HUDEP-2 (cell line): ENCODE measurements around the gene CNPY1.
"Not testable (repeated sequence)": the region's sequence is repeated elsewhere in the genome, so short reads cannot be mapped to it uniquely, and the experiment has no call there.

Experiments used
- DNase-seq, 76 experiments: peaks; one replicate each; lab custom pipeline; 2025; ENCODE audit not compliant: unreplicated experiment in 76 of 76; lab: John Stamatoyannopoulos, UW

Gene CNPY1

DNA sequence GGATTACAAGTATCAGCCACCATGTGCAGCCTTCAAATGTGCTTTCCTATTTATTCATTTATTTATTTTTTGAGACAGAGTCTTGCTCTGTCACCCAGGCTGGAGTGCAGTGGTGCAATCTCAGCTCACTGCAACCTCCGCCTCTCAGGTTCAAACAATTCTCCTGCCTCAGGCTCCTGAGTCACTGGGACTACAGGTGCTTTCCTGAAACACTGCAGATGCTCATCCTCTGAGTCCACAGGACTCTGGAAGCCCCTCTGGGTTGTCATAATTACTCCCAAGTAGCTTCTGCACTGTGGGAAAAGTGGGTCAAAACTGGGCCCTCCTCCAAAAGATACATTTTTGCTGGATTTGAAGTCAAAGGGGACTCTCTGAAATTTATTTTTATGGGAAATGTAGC, at the start of gene CNPY1:
CNPY1 (minus strand) TSS at position 111 of the 400 bp plus-strand sequence. CDS start 630 bp downstream, outside the sequence.
- not testable (repeated sequence) for DNase-seq

DNA sequence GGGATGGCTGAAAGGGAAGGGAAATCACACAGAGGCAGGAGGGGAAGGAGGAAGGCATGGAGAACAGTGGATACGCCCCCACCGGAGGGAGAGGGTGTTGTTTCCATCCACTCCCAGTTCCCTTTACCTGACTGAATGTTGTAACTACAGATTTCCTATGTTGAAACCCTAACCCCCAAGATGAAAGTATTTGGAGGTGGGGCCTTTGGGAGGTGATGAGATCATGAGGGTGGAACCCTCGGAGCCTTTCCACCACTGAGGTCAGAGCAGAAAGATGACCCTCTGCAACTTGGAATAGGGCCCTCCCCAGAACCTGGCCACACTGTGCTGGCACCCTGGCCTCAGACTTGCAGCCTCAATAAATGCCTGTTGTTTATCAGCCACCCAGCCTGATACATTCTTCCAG, 48.6 kb upstream of the CNPY1 start:
- DNase-seq, result no peak

DNA sequence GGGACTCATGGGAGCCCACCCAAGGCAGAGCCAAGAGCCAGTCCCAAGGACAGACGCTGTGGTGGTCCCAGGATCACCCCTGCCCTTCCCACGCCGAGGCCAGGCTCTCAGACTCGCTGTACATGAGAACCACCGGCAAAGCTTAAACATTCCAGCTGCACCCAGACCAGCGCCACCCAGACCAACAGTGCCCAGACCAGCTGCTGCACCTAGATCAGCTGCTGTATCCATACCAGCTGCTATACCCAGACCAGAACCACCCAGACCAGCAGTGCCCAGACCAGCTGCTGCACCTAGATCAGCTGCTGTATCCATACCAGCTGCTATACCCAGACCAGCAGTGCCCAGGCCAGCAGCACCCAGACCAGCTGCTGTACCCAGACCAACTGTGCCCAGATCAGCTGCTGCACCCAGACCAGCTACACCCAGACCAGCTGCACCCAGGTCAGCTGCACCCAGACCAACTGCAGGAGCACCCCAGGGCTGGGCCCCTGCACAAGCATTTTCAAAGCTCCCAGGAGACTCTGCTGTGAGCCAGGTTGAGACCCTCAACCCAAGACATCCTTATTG, 47.9 kb upstream of the CNPY1 start:
- no peak for DNase-seq

DNA sequence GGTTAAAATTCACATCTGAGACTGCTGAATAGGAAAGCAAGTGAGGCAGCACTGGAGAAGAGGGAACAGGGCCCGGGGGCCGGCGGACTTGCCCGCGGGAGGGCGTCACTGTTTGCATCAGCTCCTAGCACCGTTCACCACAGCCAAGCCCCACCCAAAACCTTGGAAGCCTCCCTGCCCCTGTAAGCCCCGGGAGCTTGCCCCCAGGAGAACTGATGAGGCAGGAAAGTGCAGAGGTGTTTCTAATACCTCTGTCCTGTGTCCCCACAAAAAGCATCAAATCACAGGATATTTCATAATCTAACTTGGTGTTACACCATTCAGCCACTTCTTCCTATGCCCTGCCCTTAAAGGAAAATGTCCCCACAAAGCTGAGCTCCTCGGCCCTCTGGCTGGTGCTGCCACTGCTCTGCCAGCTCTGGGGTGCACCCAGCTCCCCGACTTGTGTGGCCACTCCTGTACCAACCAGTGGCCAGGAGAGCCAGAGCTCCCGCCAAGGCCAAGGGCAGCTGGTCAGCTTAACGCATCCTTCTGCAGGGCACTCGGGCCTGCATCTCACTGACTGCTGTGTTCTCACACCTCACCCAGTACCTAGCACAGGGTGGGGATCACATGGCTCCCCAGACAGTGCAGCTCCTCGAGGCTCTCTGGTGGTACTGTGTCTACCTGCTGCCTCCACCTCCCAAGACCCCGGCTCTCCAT, 47.3 kb upstream of the CNPY1 start:
- no peak for DNase-seq

DNA sequence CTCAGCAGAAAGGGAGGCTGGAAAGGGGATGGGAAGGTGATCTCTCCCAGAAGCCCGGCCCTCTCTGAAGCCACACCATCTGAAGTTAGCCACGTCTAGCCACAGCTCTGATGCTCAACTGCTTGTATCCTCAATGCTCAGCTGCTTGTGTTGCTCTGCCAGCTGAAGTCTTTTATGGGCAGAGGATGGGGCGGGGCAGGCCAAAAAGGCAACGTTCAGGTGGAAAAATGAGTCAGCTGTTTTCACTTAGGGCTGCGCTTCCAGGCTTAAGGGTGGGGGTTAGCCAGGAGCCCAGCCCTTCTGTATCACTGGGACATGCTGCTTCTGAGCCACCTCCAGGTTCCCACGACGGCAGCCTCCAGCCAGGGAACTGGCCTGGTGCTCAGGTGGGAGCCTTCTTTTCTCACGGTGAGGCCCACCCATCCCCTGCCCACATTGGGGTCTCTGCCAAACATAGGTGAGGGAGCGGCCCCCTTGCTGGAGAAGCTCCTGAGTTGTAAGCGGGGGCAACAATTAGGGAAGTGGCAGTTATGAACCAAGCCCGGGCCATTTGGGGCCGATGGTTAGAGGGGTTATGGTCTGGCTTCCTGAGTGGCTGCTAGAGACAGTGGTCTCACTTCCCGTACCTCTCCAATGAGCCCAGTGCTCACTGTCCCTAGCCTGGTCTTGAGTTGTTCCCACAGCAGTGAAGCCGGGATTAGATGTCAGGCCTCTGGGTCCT, 44.9 kb upstream of the CNPY1 start:
- no peak for DNase-seq

DNA sequence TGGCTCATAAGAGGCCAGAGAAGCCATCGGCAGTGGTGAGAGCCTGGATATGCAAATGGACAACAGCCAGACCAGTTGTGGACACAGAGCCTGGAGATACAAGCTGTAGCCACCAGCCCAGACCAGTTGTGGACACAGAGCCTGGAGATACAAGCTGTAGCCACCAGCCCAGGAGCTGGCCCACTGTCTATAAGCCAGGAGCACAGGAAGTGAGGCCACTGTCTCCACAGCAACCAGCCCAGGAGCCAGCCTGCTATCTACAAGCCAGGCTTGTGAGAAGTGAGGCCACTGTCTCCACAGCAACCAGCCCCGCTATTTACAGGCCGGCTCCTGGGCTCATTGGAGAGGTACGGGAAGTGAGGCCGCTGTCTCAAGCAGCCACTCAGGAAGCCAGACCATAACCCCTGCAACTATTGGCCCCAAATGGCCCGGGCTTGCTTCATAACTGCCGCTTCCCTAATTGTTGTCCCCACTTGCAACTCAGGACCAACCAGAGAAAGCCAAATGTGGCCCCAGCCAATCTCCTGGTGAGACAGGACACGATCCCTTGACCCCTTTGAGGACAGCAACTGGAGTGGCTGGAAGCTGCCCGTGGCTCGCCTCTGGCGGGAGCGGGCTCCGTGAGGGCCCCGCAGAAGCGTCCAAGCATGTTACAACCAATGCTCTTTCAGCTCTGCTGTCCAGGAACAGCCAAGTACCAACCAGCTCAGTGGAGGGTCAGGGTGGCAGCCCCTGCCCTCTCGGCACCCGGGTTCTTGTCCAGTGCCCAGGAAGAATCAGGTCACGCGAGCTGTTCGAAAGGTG, 44.1 kb upstream of the CNPY1 start:
- DNase-seq, result peak in 4 of 76 experiments; percentile 6 to 27 (median 12)

DNA sequence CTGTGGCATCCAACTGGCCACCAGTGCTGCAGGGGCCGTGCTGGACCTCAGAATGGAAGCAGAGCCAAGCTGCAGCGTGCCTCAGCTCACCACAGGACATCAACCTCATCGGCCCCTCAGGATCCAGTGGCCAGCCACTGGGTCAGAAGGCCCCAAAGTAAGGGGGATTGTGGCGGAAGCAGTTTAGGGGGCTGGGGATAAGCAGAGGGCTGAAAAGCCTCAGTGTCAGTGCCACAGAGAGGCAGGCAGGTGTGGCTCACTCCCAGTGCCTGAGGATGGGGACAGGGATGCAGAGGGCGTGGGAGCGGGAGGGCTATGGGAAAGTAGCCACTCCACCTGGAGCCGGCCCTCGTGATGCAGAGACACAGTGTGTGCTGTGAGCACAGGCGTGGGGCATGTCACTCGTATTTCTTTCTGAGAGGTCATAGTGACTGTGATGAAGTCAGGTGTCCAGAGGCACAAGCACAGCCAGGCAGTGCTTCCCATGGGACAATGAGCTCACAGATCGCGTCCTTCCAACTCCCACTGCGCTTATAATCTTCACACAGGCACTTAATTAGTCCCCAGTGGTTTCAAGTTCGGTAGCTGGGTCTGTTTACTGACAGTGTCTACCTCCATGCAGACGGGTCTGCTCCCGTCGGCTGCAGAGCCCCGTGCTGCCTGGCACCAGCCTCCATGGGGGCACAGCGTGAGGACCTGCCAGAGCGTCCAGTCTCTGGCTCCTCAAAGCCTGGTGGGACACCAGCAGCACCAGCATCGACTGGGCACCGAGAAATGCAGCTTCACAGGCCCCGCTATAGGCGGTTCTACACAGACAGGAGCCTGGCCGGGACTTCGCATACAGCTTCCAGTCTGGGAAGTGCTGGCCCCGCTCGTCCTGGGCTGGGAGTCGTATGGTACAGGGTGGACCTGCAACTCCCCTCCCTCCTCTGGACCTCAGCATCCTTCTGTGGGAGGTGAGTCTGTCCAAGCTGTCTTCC, 42.9 kb upstream of the CNPY1 start:
- no peak for DNase-seq

DNA sequence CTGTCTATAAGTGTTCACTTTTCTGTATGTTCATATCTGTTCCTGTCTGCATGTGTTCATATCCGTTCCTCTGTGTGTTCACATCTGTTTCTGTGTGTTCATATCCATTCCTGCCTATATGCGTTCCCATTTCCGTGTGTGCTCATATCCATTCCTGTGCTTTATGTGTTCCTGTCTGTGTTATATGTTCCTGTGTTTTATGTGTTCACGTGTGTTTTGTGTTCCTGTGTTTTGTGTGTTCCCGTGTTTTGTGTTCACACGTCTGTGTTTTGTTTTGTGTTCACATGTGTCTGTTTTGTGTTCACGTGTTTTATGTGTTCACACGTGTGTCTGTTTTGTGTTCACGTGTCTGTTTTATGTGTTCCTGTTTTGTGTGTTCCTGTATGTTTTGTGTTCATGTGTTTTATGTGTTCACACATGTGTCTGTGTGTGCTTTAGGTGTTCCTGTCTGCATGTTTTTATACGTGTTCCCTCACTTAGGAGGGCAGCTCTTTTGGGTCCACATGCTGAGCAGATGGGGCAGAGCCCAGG, 42.2 kb upstream of the CNPY1 start:
- no peak for DNase-seq

DNA sequence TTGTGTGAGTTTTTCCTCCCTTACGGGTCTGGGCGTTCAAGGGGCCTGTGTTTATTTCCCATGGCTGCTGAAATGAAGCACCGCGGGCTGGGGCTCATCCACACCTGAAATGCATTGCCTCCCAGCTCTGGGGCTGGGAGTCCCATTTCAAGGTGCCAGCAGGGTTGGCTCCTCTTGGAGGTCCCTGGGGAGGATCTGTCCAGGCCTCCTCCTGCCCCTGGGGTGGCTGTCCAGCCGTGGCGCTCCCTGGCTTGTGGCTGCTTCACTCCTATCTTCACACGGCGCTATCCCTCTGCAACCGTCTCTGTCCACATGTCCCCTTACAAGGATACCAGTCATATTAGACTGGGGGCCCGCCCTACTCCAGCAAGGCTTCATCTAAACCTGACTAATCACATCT, 41.1 kb upstream of the CNPY1 start:
- no peak for DNase-seq

DNA sequence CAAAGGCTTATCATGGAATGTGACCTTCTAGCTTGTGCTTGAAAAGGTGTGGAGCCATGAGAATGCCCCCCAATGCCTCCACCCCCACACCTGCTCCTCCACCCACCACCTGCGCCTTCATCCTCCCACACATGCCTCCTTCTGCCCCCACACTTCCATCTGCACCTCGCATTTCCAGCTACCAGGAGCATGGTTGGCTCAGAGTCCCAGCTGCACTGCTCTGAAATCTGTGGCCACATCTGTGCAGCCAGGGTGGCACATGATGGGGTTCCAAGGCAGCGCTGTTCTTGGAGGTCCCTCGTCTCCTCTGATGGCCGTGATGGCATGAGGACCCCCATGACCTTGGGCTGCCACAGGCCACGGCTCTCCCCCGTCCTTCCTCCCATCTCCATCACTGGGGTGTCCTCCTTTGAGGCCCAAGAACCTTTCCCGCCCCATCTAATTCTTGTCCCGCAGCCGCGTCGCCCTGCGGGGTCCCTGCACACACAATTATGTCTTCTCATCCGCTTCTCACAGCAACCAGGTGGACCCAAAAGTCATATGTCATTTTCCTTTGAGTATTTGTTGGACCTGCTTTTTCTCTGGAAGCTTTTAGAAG, 40.6 kb upstream of the CNPY1 start:
- no peak for DNase-seq

DNA sequence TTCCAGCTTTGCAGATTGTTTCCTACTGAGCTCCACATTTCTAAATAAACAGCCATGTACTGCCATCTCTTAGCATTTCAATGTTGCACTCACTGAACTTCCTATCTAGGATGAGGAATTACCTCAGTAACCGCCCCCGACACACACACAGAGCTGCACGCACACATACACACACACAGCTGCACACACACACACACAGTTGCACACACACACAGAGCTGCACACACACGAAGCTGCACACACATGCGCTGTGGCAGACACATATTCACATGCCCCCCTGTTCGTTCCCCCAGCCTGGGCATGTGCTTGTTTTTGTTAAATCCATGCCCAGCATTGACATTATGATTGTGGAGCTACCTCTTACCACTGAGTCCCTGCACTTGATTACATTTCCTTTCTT, 39.6 kb upstream of the CNPY1 start:
- DNase-seq, result no peak

DNA sequence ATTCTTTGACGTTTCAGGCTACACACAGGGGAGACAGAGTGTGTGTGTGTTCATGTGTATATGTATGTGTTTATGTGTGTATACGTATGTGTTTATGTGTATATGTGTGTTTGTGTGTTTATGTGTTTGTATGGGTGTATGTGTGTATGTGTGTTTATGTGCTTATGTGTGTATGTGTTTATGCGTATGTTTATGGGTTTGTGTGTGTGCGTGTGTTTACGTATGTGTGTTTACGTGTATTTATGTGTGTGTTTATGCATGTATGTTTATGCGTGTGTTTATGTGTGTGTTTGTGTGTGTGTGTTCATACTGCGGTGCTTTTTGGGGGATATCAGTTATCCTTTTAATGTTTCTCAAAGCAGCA, 39.2 kb upstream of the CNPY1 start:
- DNase-seq, result no peak

DNA sequence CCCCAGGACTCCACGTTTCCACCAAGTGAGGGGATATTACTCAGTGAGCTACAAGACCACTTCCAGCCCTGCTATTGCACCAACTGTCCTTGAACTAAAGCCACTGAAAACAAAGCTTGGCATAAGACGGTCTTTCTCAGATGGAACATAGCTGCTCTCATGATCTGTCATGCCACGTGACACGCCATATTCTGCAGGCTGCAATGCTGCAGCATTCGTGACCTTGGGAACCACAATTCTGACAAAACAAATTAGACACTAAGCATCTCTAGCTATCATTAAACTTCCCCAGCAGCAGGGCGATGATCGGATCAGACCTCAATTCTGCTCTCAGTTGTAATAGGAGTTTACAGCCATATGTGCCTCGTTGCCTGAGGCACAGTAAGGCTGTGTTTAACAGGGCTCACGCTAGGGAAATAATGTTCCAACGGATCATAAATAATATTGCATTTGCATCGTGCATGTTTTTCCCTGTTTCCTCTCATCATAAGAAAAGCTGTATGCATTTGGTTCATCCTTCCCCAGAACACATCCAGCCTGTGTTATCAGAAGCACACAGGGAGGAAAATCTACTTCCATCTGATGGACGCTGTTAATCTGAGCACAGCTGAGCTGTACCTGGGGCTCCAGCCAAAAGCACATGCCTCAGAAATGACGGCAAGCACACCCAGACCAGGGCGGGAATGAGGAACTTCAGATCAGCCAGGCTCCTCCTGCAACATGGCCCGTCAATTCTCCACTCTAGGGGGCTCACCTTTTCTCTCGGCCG, 38.6 kb upstream of the CNPY1 start:
- peak in 48 of 76 experiments; percentile 4 to 76 (median 25) for DNase-seq

DNA sequence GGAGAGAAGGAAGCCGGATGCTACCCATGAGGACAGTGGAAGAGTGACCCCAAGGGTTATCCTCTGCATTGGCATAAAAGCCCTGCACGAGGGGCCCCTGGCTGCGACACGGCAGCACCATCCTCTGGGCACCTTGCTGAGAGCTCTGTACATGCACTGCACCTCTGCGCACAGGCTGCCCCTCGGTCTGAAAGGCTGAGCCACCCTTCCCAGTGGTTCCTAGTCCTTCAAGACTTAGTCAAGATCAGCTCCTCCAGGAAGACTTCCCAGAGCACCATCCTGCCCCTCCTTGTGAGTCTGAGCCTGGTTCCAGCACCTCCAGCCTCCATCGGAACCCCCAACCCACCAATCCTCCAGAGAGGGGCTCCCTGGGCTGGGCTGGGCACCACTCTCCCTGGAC, 37.9 kb upstream of the CNPY1 start:
- no peak for DNase-seq

DNA sequence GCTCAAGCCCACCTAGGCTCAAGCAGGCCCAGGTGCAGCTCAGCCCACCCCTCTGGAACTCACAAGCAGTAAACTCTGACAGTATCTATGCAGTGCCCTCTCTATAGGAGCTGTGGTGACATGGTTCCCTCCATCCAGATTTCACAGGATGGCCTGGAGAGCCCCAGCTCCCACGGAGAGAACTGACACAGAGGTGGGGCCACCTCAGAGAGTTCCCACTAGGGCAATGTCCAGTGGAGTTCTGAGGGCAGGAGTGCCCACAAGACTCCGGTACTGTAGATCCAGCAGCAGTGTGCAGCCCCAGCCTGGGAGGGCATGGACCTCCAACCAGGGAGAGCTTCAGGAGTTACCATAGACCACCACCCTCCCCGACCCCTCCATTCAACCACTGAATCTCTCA, 37.3 kb upstream of the CNPY1 start:
- DNase-seq, result no peak

DNA sequence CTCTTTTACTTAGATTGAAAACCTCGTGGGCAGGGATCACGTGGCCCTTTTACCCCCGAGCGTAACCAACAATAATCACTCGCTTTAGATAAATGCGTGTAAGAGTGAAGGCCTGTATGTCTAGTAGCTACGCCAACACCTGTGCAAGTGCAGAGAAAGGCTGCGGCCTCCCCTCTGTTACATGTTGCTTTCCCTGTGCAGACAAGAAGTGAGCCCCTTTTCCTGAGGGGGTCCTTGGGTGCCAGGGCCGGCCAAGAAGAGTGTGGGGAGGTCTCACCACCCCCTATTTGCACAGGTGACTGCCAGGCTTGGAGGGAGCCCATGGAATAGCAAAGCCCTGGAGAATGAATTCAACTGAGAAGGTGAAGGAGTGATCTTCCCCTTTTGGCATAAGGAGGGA, 35.6 kb upstream of the CNPY1 start:
- no peak for DNase-seq

DNA sequence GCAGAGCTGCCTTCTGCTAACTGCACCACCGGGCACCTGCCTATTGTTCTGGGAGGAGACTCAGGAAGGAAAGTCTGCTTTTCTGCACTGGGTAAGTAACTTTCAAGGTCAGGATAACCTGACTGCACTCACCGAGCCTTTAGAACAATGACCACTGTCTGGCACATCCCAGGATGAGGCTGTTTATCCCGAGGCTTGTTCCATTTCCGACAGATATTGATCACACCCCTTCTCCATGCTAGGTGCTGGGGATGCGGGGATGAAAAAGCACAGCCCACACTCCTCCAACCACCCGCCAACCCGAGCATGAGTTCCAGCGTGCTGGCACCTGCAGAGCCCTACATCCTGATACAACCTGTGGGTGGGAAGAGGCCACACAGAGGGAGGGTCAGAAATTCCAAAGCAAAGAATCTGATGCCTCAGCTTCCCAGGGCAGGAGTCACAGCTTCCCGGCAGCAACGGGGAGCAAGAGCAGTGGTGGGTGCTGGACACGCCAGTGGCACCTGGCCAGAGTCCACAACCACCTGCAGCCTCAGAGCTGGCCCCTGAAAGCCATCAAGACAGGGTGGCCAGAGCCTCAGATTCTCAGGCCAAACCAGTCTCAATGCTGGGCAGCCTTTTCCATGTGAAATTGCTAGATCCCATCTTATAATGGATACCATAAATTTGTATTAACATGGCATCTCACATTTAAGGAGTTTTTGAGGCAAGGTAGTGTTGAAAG, 34.9 kb upstream of the CNPY1 start:
- DNase-seq, result no peak

DNA sequence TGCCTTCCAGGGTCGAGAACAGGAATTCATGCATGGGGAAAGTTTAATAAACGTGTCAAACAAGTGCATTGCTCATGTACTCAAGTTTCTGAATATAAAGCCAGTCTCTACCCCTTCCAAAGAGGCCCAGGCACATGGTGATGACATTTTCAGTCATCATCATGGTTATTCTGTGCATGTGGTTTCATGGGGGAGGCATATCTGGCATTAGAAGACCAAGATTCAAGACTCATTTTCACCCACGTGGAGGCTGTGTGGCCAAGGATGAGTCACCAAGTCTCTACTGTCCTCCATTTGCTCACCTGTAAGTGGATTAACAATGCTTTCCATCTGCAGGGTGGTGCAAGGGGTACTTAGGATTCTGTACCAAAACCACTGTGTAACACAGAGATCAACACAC, 34.0 kb upstream of the CNPY1 start:
- no peak for DNase-seq
